Breast epithelium (tissue), 3 donors: ENCODE data around the gene DEAF1.

Experiments
- CTCF ChIP-seq, 3 donors: fragments of 450-650 bp; IDR thresholded peaks; one replicate each; pipeline ENCODE4 v1.5.1; 2016 to 2017; ENCODE audit warnings: antibody characterized with exemption in 3 of 3, mild to moderate bottlenecking in 3 of 3, moderate library complexity in 3 of 3
- POLR2AphosphoS5 ChIP-seq, 3 donors: sonication (generic); formaldehyde crosslinking; IDR thresholded peaks; one replicate each; pipeline ENCODE4 v1.6.1; 2017; ENCODE audit warnings: antibody characterized with exemption in 3 of 3

GRCh38 chr11:643849-644738 is 50.9 kb downstream of the DEAF1 start:
- TF ChIP-seq CTCF (IDR thresholded peaks at IDR 0.05): no peak
- TF ChIP-seq POLR2AphosphoS5 (IDR thresholded peaks at IDR 0.05): no peak
